Motor neuron (in vitro differentiated cells): Measurements from ENCODE around the gene UBXN2A. TPM values are rescaled to one million over a fixed set of nuclear protein-coding genes. Genes with fewer than 3 reads are reported as not detected.
"Not testable (repeated sequence)": the region's sequence is repeated elsewhere in the genome, so short reads cannot be mapped to it uniquely, and the experiment has no call there.

ENCODE experiments used
- ATAC-seq, 8 experiments: fragments of 200-7000 bp; cut with Tn5 transposase; replicated peaks in 6 of 8; 2 replicates each; pipeline ENCODE4 v1.8.0; 2021; ENCODE audit warnings: mild to moderate bottlenecking in 8 of 8, moderate library complexity in 8 of 8
- H3K27ac ChIP-seq, 2 donors: fragments of 250-450 bp; sonication (Bioruptor Pico); 2 replicates each; pipeline ENCODE4 v1.9.0; 2021; ENCODE audit warnings: antibody characterized with exemption in 2 of 2, mild to moderate bottlenecking in 2 of 2, moderate library complexity in 1 of 2
- H3K4me1 ChIP-seq, 2 donors: fragments of 250-450 bp; sonication (Bioruptor Pico); replicated peaks in 1 of 2; 2 replicates each; pipeline ENCODE4 v1.6.1; 2021; ENCODE audit warnings: antibody characterized with exemption in 2 of 2, mild to moderate bottlenecking in 2 of 2, moderate library complexity in 1 of 2
- H3K4me3 ChIP-seq, 5 donors: fragments of 250-450 bp; sonication (Bioruptor Pico); 2 replicates each; pipeline ENCODE4 v1.9.0; 2021; ENCODE audit warnings: antibody characterized with exemption in 5 of 5, mild to moderate bottlenecking in 5 of 5, moderate library complexity in 4 of 5
- WGBS, 10 experiments: fragments of 450-650 bp; shearing (Covaris generic); methylation state at CpG; one replicate each; pipeline ENCODE4 v1.0.0; 2022; 5-methylcytosine and 5-hydroxymethylcytosine counted together
- in situ Hi-C, 9 experiments: fragments of 400-800 bp; cut with MboI; loops; one replicate each; pipeline ENCODE4 v1.15.0; 2021; ENCODE audit warnings: low sequenced_read_pairs in 9 of 9, low pct_unique_long_range_greater_than_20kb in 2 of 9; ENCODE audit not compliant: unreplicated experiment in 9 of 9
- total RNA-seq, 8 experiments: library from RNA; unstranded; fragments of 300-600 nt; gene quantifications; 2 replicates each; pipeline versions ENCODE4 v1.2.3 to v1.2.4, GENCODE V29; 2022

UBXN2A gene
- total RNA-seq, 8 experiments from 2014 or later: 12.7 to 18.2 (median 14.1) TPM

DNA sequence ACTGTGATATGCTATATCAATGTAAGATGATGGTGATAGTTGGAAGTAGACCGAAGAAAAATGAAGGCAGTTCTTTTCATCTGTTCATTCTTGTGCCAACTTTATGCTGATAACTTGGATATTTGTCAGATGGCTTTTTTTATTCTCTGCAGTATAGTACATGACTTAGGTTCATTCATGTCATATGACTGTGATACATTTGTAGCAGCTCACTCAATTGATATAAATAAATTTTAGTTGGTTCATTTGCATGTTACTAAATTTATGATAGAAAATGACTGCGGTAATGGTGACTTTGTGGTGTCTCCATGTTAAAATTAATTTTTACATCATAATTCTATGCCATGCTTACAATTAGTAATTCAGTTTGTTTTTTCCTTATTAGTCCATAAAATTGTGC, 7.1 kb downstream of the UBXN2A start:
- 80 to 100% (median 100%) methylated on average over 1 to 2 of the region's 2 CpGs for WGBS, 10 experiments
- ATAC-seq: no peak
- in situ Hi-C loops: loop anchor here in 1 of 9 experiments (25.0 kb wide), 1 partner anchor 115 kb away; no protein-coding TSS in a partner anchor
- H3K4me3 ChIP-seq: no peak overlapping the region
- H3K4me1 ChIP-seq: no peaks in the 10 kb centered on the region
- no peak overlapping the region for H3K27ac ChIP-seq

- H3K4me1 ChIP-seq, H3K4me3 ChIP-seq, H3K27ac ChIP-seq, ATAC-seq, in situ Hi-C loops: not testable (repeated sequence)
- WGBS, 10 experiments: 100% methylated on average over 1 to 3 of the region's 3 CpGs; no CpG with 5 or more reads in 8 of the 10 experiments
These were observed 12.3 kb downstream of the UBXN2A start for GRCh38 chr2:23952558-23952957.

DNA sequence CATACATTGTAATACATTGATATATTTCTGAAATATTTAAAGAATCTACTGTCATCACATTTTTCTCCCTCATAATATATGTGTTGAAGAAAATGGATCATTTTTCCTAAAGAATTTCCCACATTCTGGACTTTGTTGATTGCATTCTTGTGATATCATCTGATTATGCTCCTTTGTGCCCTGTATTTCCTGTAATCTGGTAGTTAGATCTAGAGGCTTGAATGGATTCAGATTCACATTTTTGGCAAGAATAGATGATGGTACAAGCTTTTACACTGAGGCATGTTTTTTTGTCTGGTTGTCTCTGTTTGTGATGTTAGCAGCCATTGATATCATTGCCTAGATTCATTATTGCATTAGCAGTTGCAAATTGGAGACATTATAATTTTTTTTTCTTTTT, 13.4 kb downstream of the UBXN2A start:
- Histone ChIP-seq H3K4me3 (no peak overlapping the region), H3K4me1 (no peaks in the 10 kb centered on the region), H3K27ac (no peak overlapping the region)
- no peak for ATAC-seq
- in situ Hi-C loops: no loop called here

GRCh38 chr2:23954325-23955014, 14.2 kb downstream of the UBXN2A start:
- in situ Hi-C loops: no loop called here
- no peak overlapping the region for H3K27ac ChIP-seq
- no peak overlapping the region for H3K4me3 ChIP-seq
- no peaks in the 10 kb centered on the region for H3K4me1 ChIP-seq
- WGBS, 10 experiments: 21 to 100% (median 89%) methylated on average over 1 to 6 of the region's 6 CpGs
- ATAC-seq: peak in 2 of 8 experiments; percentile 63 to 65

- ATAC-seq: no peak
- Histone ChIP-seq H3K4me3 (no peak overlapping the region), H3K4me1 (no peaks in the 10 kb centered on the region), H3K27ac (no peak overlapping the region)
- WGBS, 10 experiments: 100% methylated on average over 1 to 4 of the region's 4 CpGs; no CpG with 5 or more reads in 2 of the 10 experiments
- in situ Hi-C loops: no loop called here
These were observed 27.6 kb downstream of the UBXN2A start for GRCh38 chr2:23967846-23968245.

DNA sequence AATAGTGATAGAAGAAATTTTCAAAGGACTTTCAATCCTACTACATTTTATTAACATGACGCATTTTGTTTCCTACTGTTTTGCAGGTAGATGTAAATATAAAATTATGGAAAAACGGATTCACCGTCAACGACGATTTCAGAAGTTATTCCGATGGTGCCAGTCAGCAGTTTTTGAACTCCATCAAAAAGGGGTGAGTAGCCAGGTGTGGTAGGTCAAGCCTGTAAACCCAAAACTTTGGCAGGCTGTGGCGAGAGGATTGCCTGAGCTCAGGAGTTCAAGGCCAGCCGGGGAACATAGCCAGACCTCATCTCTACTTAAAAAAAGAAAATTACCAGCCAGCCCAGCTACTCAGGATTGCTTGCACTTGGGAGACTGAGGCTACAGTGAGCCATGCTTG, 36.6 kb downstream of the UBXN2A start:
- in situ Hi-C loops: no loop called here
- H3K4me1 ChIP-seq: no peaks in the 10 kb centered on the region

DNA sequence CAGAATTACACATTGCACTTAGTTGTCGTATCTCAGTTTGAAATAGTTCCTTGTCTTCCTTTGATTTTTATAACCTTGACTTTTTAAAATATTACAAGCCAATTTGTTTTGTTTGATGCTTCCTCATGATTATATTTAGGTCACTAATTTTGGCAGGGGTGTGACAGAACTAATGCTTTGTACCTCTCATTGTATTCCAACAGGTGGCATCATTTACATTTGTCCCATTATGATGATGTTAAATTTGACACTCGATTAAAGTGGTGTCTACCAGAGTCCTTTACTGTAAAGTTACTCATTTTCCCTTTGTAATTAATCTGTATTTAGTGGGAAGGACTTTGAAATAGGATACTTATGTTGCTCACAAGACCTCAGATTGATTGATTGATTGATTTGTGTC, 48.1 kb downstream of the UBXN2A start:
- in situ Hi-C loops: no loop called here
- Histone ChIP-seq H3K27ac (no peak overlapping the region), H3K4me1 (no peaks in the 10 kb centered on the region), H3K4me3 (no peak overlapping the region)
- whole genome bisulfite sequencing, 10 experiments: 47 to 100% (median 70%) methylated on average over 1 to 2 of the region's 2 CpGs; no CpG with 5 or more reads in 1 of the 10 experiments
- no peak for ATAC-seq

More for the DNA sequence above, 36.6 kb downstream of the UBXN2A start:
- no peak for ATAC-seq
- Histone ChIP-seq H3K4me3 (no peak overlapping the region), H3K27ac (no peak overlapping the region)
- WGBS, 10 experiments: 86 to 100% (median 96%) methylated on average over 1 to 8 of the region's 8 CpGs; no CpG with 5 or more reads in 3 of the 10 experiments

DNA sequence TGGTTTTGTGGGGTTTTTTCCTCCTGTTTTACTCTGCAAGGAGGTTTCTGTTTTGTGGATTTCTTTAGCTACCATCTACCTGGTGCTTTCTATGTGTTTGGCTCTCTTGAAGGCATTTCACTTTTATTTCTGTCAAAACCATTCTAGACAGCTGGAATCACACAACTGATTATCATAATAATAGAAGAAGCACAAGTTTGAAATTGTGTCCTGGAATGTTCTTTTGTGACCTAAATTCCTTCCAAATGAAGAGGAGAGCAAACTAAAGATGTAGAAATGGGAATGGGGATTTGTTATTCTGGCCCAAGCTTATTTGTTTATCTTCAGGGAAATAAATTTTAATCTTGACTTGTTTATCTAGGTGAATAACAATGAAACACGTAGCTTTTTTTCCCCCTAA, 52.7 kb downstream of the UBXN2A start:
- no peak for ATAC-seq
- Histone ChIP-seq H3K27ac (no peak overlapping the region), H3K4me1 (no peaks in the 10 kb centered on the region), H3K4me3 (no peak overlapping the region)
- in situ Hi-C loops: no loop called here
- 0 to 83% (median 61%) methylated on average over 1 of the region's 1 CpG; no CpG with 5 or more reads in 2 of the 10 experiments for WGBS, 10 experiments

DNA sequence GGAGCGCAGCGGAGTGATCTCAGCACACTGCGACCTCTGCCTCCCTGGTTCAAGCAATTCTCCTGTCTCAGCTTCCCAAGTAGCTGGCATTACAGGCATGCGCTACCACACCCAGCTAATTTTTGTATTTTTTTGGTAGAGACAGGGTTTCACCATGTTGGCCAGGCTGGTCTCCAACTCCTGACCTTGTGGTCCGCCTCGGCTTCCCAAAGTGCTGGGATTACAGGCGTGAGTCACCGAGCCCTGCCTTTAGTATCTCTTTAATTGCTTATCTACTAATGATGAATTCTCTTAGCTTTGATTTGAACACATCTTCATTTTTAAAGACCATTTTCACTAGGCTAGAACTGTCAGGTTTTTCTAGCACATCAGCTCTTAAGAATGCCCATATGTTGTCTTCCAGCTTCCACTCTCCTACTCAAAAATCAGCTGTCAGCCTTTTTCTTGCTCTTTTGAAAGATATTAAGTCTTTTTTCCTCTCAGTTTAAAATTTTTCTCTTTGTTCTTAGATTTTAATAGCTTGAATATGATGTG, 53.5 kb downstream of the UBXN2A start:
- Histone ChIP-seq H3K4me3 (no peak overlapping the region), H3K27ac (no peak overlapping the region), H3K4me1 (no peaks in the 10 kb centered on the region)
- 93 to 100% (median 97%) methylated on average over 4 to 8 of the region's 8 CpGs for WGBS, 10 experiments
- ATAC-seq: no peak
- in situ Hi-C loops: no loop called here

DNA sequence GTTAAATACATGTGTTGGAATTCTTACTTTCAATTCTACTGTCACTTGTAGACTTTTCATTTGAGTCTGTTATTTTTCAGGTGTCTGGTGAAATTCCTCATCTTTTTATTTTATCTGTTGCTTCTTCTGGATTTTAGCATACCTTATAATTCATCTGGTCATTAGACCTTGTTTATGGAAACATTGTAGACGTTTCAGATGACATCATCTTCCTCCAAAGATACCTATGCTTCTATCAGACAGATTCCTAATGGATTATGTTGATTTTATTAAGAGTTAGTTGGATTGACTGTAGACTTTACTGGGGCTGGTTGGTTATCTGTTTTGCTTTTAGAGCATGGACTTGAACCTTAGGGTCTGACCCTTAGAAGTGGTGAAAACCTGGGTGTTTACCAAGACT, 54.3 kb downstream of the UBXN2A start:
- in situ Hi-C loops: no loop called here
- H3K27ac ChIP-seq: no peak overlapping the region
- WGBS, 10 experiments: 13 to 100% (median 70%) methylated on average over 1 of the region's 1 CpG; no CpG with 5 or more reads in 3 of the 10 experiments
- no peak overlapping the region for H3K4me3 ChIP-seq
- no peak for ATAC-seq
- H3K4me1 ChIP-seq: no peaks in the 10 kb centered on the region

DNA sequence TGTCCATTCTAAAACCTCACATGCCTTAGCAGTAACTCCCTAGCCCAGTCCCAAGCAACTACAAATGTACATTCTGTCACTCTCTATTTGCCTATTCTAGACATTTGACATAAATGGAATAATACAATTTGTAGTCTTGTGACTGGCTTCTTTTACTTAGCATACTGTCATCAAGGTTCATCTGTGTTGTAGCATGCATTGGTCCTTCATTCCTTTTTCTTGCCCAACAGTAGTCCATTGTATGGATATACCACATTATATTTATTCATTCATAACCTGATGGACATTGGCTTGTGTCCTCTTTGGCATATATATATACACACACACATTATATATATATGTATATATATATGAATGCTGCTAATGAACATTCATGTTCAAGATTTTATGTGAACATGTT, 67.4 kb downstream of the UBXN2A start:
- no peak for ATAC-seq
- no peak overlapping the region for H3K27ac ChIP-seq
- H3K4me1 ChIP-seq: peaks cover 6 to 14% of the 10 kb centered on the region in 2 donors
- H3K4me3 ChIP-seq: no peak overlapping the region
- in situ Hi-C loops: no loop called here

DNA sequence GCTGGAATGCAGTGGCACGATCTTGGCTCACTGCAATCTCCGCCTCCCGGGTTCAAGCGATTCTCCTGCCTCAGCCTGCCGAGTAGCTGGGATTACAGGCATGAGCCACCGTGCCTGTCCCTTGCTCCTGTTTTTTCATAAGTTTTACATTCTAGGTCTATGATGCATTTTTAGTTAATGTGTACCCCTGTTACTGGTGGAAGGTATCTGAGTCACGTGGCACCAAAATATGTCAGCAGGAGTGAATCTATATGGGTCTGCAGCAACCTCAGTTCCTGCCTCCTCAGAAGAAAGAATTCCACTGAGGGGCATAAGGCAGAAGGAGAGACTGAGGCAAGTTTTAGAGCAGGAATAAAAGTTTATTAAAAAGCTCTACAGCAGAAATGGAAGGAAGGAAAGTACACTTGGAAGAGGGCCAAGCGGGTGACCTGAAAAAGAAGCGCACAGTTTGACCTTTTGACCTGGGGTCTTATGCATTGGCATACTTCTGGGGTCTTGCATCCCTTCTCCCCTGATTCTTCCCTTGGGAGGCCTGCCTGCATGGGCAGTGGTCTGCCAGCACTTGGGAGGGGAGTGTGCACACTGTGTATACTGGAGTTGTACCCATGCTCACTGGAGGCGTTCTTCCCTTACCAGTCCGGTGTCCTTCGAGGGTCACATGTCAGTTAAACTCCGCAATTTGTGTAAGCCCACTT, 68.6 kb downstream of the UBXN2A start:
- WGBS, 10 experiments: 40 to 100% (median 79%) methylated on average over 2 to 10 of the region's 13 CpGs
- H3K27ac ChIP-seq: no peak overlapping the region
- in situ Hi-C loops: no loop called here
- peaks cover 2 to 6% of the 10 kb centered on the region in 2 donors for H3K4me1 ChIP-seq
- H3K4me3 ChIP-seq: no peak overlapping the region
- no peak for ATAC-seq

GRCh38 chr2:24009367-24009679, 69.1 kb downstream of the UBXN2A start:
- peaks cover 2 to 6% of the 10 kb centered on the region in 2 donors for H3K4me1 ChIP-seq
- no peak overlapping the region for H3K4me3 ChIP-seq
- in situ Hi-C loops: no loop called here
- no peak for ATAC-seq
- H3K27ac ChIP-seq: no peak overlapping the region
- 28 to 100% (median 80%) methylated on average over 1 to 5 of the region's 9 CpGs; no CpG with 5 or more reads in 5 of the 10 experiments for WGBS, 10 experiments
